ENCODE data around the gene TK1. TPM values are rescaled to one million over a fixed set of nuclear protein-coding genes. Genes with fewer than 3 reads are reported as not detected.
A peak's percentile ranks its signal among the peaks of the same experiment; 100 is the strongest.

Gene TK1
- total RNA-seq, 2 donors from 2014 or later = 0.66 to 4.9 TPM

GRCh38 chr17:78204387-78205123 lies 17.7 kb upstream of the TK1 start:
- 90 to 91% methylated on average over 17 to 21 of the region's 22 CpGs for WGBS, 2 donors
- peaks cover 0 to 10% of the 10 kb centered on the region in 2 donors for H3K36me3 ChIP-seq (replicated peaks in 1 of 2; ENCODE audit: insufficient read depth in 1 of 2, low read depth in 2 of 2)
- DNase-seq (no peak), ATAC-seq (peak; percentile 11)
- H3K4me1 ChIP-seq = peaks cover 11% of the 10 kb centered on the region
- no peak overlapping the region for H3K4me3 ChIP-seq
- H3K27ac ChIP-seq = no peak overlapping the region
- no peak for TF ChIP-seq POLR2A (IDR thresholded peaks at IDR 0.05)
- TF ChIP-seq CTCF (IDR thresholded peaks at IDR 0.05) = no peak
- intact Hi-C loops (cut with DNase I) = no loop called here
- no peaks in the 10 kb centered on the region for H3K9me3 ChIP-seq
- H3K27me3 ChIP-seq = no peaks in the 10 kb centered on the region

GRCh38 chr17:78202666-78203065 lies 15.8 kb upstream of the TK1 start:
- Histone ChIP-seq H3K4me3 (no peak overlapping the region), H3K36me3 (replicated peaks in 1 of 2; ENCODE audit: insufficient read depth in 1 of 2, low read depth in 2 of 2) (peaks cover 0 to 10% of the 10 kb centered on the region in 2 donors), H3K27me3 (no peaks in the 10 kb centered on the region), H3K9me3 (no peaks in the 10 kb centered on the region), H3K4me1 (peaks cover 30% of the 10 kb centered on the region), H3K27ac (no peak overlapping the region)
- ATAC-seq (no peak), DNase-seq (no peak)
- intact Hi-C loops (cut with DNase I) = no loop called here
- WGBS, 2 donors = 85 to 99% methylated on average over 8 of the region's 8 CpGs
- no peak for TF ChIP-seq POLR2A (IDR thresholded peaks at IDR 0.05)
- no peak for TF ChIP-seq CTCF (IDR thresholded peaks at IDR 0.05)

GRCh38 chr17:78200451-78200850 lies 13.6 kb upstream of the TK1 start:
- DNase-seq (no peak), ATAC-seq (no peak)
- intact Hi-C loops (cut with DNase I) = no loop called here
- Histone ChIP-seq H3K4me1 (peaks cover 48% of the 10 kb centered on the region), H3K4me3 (no peak overlapping the region), H3K27me3 (no peaks in the 10 kb centered on the region), H3K27ac (no peak overlapping the region), H3K9me3 (no peaks in the 10 kb centered on the region), H3K36me3 (replicated peaks in 1 of 2; ENCODE audit: insufficient read depth in 1 of 2, low read depth in 2 of 2) (peaks cover 0 to 10% of the 10 kb centered on the region in 2 donors)
- 92 to 94% methylated on average over 6 of the region's 6 CpGs for WGBS, 2 donors
- TF ChIP-seq CTCF (IDR thresholded peaks at IDR 0.05) = no peak
- no peak for TF ChIP-seq POLR2A (IDR thresholded peaks at IDR 0.05)

GRCh38 chr17:78197147-78197832 lies 10.4 kb upstream of the TK1 start:
- no peaks in the 10 kb centered on the region for H3K9me3 ChIP-seq
- peak overlapping the region; percentile 45 to 92 (median 88) for H3K27ac ChIP-seq
- peaks cover 48% of the 10 kb centered on the region for H3K4me1 ChIP-seq
- no peak overlapping the region for H3K4me3 ChIP-seq
- no peak for ATAC-seq
- intact Hi-C loops (cut with DNase I) = no loop called here
- 34 to 52% methylated on average over 9 of the region's 9 CpGs for WGBS, 2 donors
- TF ChIP-seq CTCF (IDR thresholded peaks at IDR 0.05) = no peak
- TF ChIP-seq POLR2A (IDR thresholded peaks at IDR 0.05) = no peak
- H3K27me3 ChIP-seq = no peaks in the 10 kb centered on the region
- peaks cover 0 to 4% of the 10 kb centered on the region in 2 donors for H3K36me3 ChIP-seq (replicated peaks in 1 of 2; ENCODE audit: insufficient read depth in 1 of 2, low read depth in 2 of 2)
- DNase-seq = peak in 3 of 4 donors; percentile 56 to 76 (median 69)

All from body of pancreas (tissue), 4 donors.